Measurements from ENCODE around the gene LRSAM1.
"Not testable (repeated sequence)": the region's sequence is repeated elsewhere in the genome, so short reads cannot be mapped to it uniquely, and the experiment has no call there.

The LRSAM1 gene

GRCh38 chr9:127463382-127463781 is 12.1 kb downstream of the LRSAM1 start:
- DNase-seq, result no peak

- DNase-seq, result no peak
Observed at GRCh38 chr9:127463911-127464310, 12.6 kb downstream of the LRSAM1 start.

GRCh38 chr9:127466407-127466917 is 15.2 kb downstream of the LRSAM1 start:
- DNase-seq, result not testable (repeated sequence)

GRCh38 chr9:127467621-127468020 is 16.3 kb downstream of the LRSAM1 start:
- no peak for DNase-seq

GRCh38 chr9:127470662-127471061 is 19.4 kb downstream of the LRSAM1 start:
- DNase-seq, result no peak

GRCh38 chr9:127473501-127473900 is 22.2 kb downstream of the LRSAM1 start:
- DNase-seq, result no peak

- DNase-seq, result no peak
Observed at GRCh38 chr9:127473932-127474331, 22.6 kb downstream of the LRSAM1 start.

GRCh38 chr9:127474592-127474991 is 23.3 kb downstream of the LRSAM1 start:
- DNase-seq, result no peak

- DNase-seq, result no peak
Observed at GRCh38 chr9:127479507-127480081, 28.3 kb downstream of the LRSAM1 start.

GRCh38 chr9:127482662-127483061 is 31.4 kb downstream of the LRSAM1 start:
- no peak for DNase-seq

GRCh38 chr9:127485995-127486394 is 34.7 kb downstream of the LRSAM1 start:
- DNase-seq, result no peak

GRCh38 chr9:127488946-127489345 is 37.6 kb downstream of the LRSAM1 start:
- no peak for DNase-seq

- no peak for DNase-seq
Observed at GRCh38 chr9:127489471-127490115, 38.3 kb downstream of the LRSAM1 start.

- no peak for DNase-seq
Observed at GRCh38 chr9:127490535-127491230, 39.4 kb downstream of the LRSAM1 start.

- DNase-seq, result no peak
Observed at GRCh38 chr9:127491516-127491915, 40.2 kb downstream of the LRSAM1 start.

GRCh38 chr9:127492616-127493015 is 41.3 kb downstream of the LRSAM1 start:
- no peak for DNase-seq

GRCh38 chr9:127493592-127494303 is 42.4 kb downstream of the LRSAM1 start:
- no peak for DNase-seq

- DNase-seq, result no peak
Observed at GRCh38 chr9:127494304-127494702, 43.0 kb downstream of the LRSAM1 start.

- no peak for DNase-seq
Observed at GRCh38 chr9:127495884-127496555, 44.7 kb downstream of the LRSAM1 start.

- DNase-seq, result no peak
Observed at GRCh38 chr9:127496974-127497373, 45.7 kb downstream of the LRSAM1 start.

- no peak for DNase-seq
Observed at GRCh38 chr9:127497656-127498290, 46.5 kb downstream of the LRSAM1 start.

GRCh38 chr9:127498298-127498697 is 47.0 kb downstream of the LRSAM1 start:
- no peak for DNase-seq
